Stomach smooth muscle (tissue), 2 donors: ENCODE results near the gene ERG.

Experiments
- H3K27ac ChIP-seq: one replicate; pipeline ENCODE4 v1.7.0; 2013; ENCODE audit warnings: mild to moderate bottlenecking, low read length, inconsistent platforms
- H3K27me3 ChIP-seq, 2 donors: one replicate each; pipeline ENCODE4 v1.7.0; 2013; ENCODE audit warnings: low read length in 2 of 2; ENCODE audit not compliant: insufficient read depth in 2 of 2, control insufficient read depth in 1 of 2
- H3K36me3 ChIP-seq, 2 donors: one replicate each; pipeline ENCODE4 v1.7.0; 2013; ENCODE audit warnings: low read length in 2 of 2; ENCODE audit not compliant: control insufficient read depth in 2 of 2, insufficient read depth in 2 of 2
- H3K4me1 ChIP-seq: one replicate; pipeline ENCODE4 v1.7.0; 2013; ENCODE audit warnings: low read length; ENCODE audit not compliant: control insufficient read depth, insufficient read depth
- H3K4me3 ChIP-seq, 2 donors: one replicate each; pipeline ENCODE4 v1.7.0; 2013; ENCODE audit warnings: low read length in 2 of 2
- H3K9ac ChIP-seq, 2 donors: one replicate each; pipeline ENCODE4 v1.7.0; 2013; ENCODE audit warnings: low read length in 2 of 2, mild to moderate bottlenecking in 1 of 2
- H3K9me3 ChIP-seq, 2 donors: one replicate each; pipeline ENCODE4 v1.7.0; 2013; ENCODE audit warnings: low read length in 2 of 2; ENCODE audit not compliant: control insufficient read depth in 2 of 2
- donor health status: healthy.
- donor health status: Pancreatic carcinoma.

Gene ERG

DNA sequence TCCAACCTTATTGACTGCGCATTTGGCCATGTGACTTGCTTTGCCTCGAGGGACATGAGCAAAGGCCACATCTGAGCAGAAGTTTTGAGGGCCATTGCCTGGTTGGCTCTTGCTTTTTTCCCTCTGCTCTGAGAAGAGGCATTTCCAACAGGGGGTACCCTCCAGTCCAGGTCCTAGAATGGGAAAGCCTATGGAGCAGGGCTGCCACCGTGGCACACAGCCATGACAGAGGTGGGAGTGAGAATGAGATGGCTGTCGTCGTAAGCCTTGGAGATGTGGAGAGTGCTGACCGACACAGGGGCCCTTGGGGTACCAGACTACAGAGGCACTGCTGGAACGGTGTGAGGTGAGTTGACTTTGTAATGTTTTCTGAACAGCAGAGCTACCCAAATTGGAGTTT is 138.4 kb downstream of the ERG start:
- Histone ChIP-seq H3K27ac (no peak overlapping the region), H3K36me3 (no peaks in the 10 kb centered on the region), H3K4me3 (no peak overlapping the region), H3K9ac (no peak overlapping the region), H3K27me3 (peaks cover 4 to 11% of the 10 kb centered on the region in 2 donors), H3K9me3 (no peaks in the 10 kb centered on the region), H3K4me1 (peaks cover 5% of the 10 kb centered on the region)

GRCh38 chr21:38359090-38359489 is 139.2 kb downstream of the ERG start:
- Histone ChIP-seq H3K27ac (no peak overlapping the region), H3K9ac (no peak overlapping the region), H3K4me1 (peaks cover 5% of the 10 kb centered on the region), H3K36me3 (no peaks in the 10 kb centered on the region), H3K9me3 (no peaks in the 10 kb centered on the region), H3K4me3 (no peak overlapping the region), H3K27me3 (peaks cover 4 to 11% of the 10 kb centered on the region in 2 donors)

DNA sequence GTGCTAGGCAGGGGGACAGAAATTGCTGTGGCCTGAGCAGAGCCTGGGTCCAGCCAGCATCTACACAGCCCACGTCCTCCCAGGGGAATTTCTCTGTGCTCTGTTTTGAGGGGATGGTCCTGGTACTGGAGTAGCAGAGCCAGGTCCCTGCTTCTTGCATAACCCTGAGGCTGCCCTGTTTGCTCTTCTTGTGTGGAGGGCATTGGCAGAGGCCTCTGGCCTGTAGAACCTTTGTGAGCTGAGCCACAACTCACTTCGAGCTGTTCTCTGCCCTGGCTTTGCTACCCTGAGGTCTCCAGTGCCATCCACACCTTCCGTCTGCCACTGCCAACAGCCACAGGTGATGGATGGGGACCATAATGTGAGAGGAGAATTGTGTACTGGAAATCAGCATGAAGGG is 139.6 kb downstream of the ERG start:
- no peaks in the 10 kb centered on the region for H3K9me3 ChIP-seq
- H3K27ac ChIP-seq, result no peak overlapping the region
- H3K9ac ChIP-seq, result no peak overlapping the region
- no peak overlapping the region for H3K4me3 ChIP-seq
- peaks cover 5% of the 10 kb centered on the region for H3K4me1 ChIP-seq
- peaks cover 4 to 11% of the 10 kb centered on the region in 2 donors for H3K27me3 ChIP-seq
- H3K36me3 ChIP-seq, result no peaks in the 10 kb centered on the region

DNA sequence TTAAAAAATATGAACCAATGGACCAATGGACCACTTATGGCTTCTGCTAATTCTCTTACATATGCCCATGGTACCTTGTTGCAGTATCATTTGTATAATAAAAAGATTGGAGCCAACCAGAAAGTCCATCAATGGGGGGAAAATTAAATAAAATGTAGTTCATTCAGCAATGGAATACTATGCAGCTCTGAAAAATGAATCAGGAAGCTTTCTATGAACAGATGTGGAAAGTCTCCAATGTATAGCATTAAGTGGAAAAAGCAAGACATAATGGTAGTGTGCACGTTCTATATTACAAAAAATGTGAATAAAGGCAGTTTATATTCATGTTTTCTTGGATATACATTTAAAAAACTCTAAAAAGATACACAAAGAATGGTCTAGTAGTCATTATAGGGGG is 140.2 kb downstream of the ERG start:
- H3K27ac ChIP-seq, result no peak overlapping the region
- H3K9me3 ChIP-seq, result no peaks in the 10 kb centered on the region
- H3K4me1 ChIP-seq, result peaks cover 5% of the 10 kb centered on the region
- no peaks in the 10 kb centered on the region for H3K36me3 ChIP-seq
- no peak overlapping the region for H3K9ac ChIP-seq
- no peak overlapping the region for H3K4me3 ChIP-seq
- peaks cover 4 to 11% of the 10 kb centered on the region in 2 donors for H3K27me3 ChIP-seq

- H3K4me3 ChIP-seq, result no peak overlapping the region
- peaks cover 5% of the 10 kb centered on the region for H3K4me1 ChIP-seq
- no peaks in the 10 kb centered on the region for H3K9me3 ChIP-seq
- H3K9ac ChIP-seq, result no peak overlapping the region
- H3K27me3 ChIP-seq, result peaks cover 4 to 10% of the 10 kb centered on the region in 2 donors
- H3K27ac ChIP-seq, result no peak overlapping the region
- H3K36me3 ChIP-seq, result no peaks in the 10 kb centered on the region
These were observed 141.2 kb downstream of the ERG start for GRCh38 chr21:38356883-38357625.

DNA sequence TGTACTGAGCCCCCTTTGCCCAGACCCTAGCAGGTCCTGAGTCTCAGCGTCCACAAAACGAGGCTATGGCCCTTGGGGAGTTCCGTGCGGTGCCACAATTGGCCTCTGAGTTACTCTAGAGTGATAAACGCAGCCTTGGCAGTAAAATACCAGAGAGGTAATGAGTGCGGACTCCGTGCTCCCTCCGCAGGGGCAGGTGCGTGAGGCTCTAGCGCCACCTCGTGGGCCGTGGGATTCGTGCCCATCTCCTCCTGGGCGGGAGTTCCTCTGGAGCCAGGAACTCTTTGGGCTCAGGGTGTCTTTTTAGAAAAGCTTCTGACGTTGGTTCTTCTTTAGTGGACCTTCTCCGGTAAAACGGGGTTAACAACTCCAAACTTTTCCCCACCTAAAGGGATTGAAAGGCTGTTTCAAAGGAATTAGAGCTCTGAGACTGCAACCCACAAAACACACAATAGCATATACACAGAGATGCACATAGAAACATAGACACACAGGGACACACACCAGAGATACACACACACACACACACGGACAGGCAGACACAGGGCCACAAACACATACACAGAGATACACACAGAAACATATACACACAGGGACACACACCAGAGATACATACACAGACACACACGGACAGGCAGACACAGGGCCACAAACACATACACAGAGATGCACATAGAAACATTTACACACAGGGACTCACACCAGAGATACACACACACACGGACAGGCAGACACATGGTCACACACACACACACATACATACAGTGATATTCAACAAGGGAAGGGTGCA is 142.1 kb downstream of the ERG start:
- no peaks in the 10 kb centered on the region for H3K9me3 ChIP-seq
- peaks cover 5% of the 10 kb centered on the region for H3K4me1 ChIP-seq
- no peaks in the 10 kb centered on the region for H3K36me3 ChIP-seq
- H3K27me3 ChIP-seq, result peaks cover 4 to 9% of the 10 kb centered on the region in 2 donors
- H3K27ac ChIP-seq, result no peak overlapping the region
- no peak overlapping the region for H3K4me3 ChIP-seq
- no peak overlapping the region for H3K9ac ChIP-seq

- H3K27me3 ChIP-seq, result peaks cover 4 to 10% of the 10 kb centered on the region in 2 donors
- no peaks in the 10 kb centered on the region for H3K9me3 ChIP-seq
- no peak overlapping the region for H3K9ac ChIP-seq
- H3K27ac ChIP-seq, result no peak overlapping the region
- no peaks in the 10 kb centered on the region for H3K36me3 ChIP-seq
- peaks cover 5% of the 10 kb centered on the region for H3K4me1 ChIP-seq
- no peak overlapping the region for H3K4me3 ChIP-seq
These were observed 142.9 kb downstream of the ERG start for GRCh38 chr21:38355353-38355752.

GRCh38 chr21:38354746-38355145 is 143.5 kb downstream of the ERG start:
- Histone ChIP-seq H3K27me3 (peaks cover 4 to 10% of the 10 kb centered on the region in 2 donors), H3K4me3 (no peak overlapping the region), H3K9me3 (no peaks in the 10 kb centered on the region), H3K4me1 (peaks cover 5% of the 10 kb centered on the region), H3K9ac (no peak overlapping the region), H3K27ac (no peak overlapping the region), H3K36me3 (no peaks in the 10 kb centered on the region)

GRCh38 chr21:38354231-38354630 is 144.0 kb downstream of the ERG start:
- H3K36me3 ChIP-seq, result no peaks in the 10 kb centered on the region
- H3K27me3 ChIP-seq, result peaks cover 4 to 10% of the 10 kb centered on the region in 2 donors
- peaks cover 5% of the 10 kb centered on the region for H3K4me1 ChIP-seq
- no peak overlapping the region for H3K4me3 ChIP-seq
- no peak overlapping the region for H3K9ac ChIP-seq
- no peak overlapping the region for H3K27ac ChIP-seq
- no peaks in the 10 kb centered on the region for H3K9me3 ChIP-seq

- H3K9me3 ChIP-seq, result no peaks in the 10 kb centered on the region
- H3K27me3 ChIP-seq, result peaks cover 4 to 7% of the 10 kb centered on the region in 2 donors
- H3K4me3 ChIP-seq, result no peak overlapping the region
- H3K36me3 ChIP-seq, result no peaks in the 10 kb centered on the region
- H3K27ac ChIP-seq, result no peak overlapping the region
- H3K4me1 ChIP-seq, result peaks cover 5% of the 10 kb centered on the region
- no peak overlapping the region for H3K9ac ChIP-seq
These were observed 145.6 kb downstream of the ERG start for GRCh38 chr21:38352536-38353219.
